Stomach (tissue), 4 donors: Measurements from ENCODE around the gene HK3.

ENCODE experiments used
- EP300 ChIP-seq: sonication (generic); formaldehyde crosslinking; IDR thresholded peaks from one replicate; pipeline ENCODE4 v1.6.1; 2017; ENCODE audit warnings: antibody characterized with exemption
- POLR2A ChIP-seq, 4 donors: fragments of 450-650 bp; IDR thresholded peaks; one replicate each; pipeline ENCODE4 v1.6.1; 2016; ENCODE audit warnings: antibody characterized with exemption in 4 of 4, control low read depth in 2 of 4, mild to moderate bottlenecking in 1 of 4, moderate library complexity in 1 of 4
- POLR2AphosphoS5 ChIP-seq, 3 donors: sonication (generic); formaldehyde crosslinking; IDR thresholded peaks; one replicate each; pipeline ENCODE4 v1.6.1; 2016; ENCODE audit warnings: antibody characterized with exemption in 3 of 3
- TF ChIP-seq, protein P1 (sequence below), 7 experiments: fragments of 450-650 bp in 4 of 7; fragments of 200-600 bp in 3 of 7; sonication (generic) in 3 of 7; IDR thresholded peaks; one replicate each; pipeline ENCODE4 v1.5.1; 2016 to 2019; ENCODE audit warnings: antibody characterized with exemption in 7 of 7, control low read depth in 2 of 7, mild to moderate bottlenecking in 1 of 7

GRCh38 chr5:176844706-176845391 is 54.3 kb downstream of the HK3 start:
- TF ChIP-seq, protein P1, sequence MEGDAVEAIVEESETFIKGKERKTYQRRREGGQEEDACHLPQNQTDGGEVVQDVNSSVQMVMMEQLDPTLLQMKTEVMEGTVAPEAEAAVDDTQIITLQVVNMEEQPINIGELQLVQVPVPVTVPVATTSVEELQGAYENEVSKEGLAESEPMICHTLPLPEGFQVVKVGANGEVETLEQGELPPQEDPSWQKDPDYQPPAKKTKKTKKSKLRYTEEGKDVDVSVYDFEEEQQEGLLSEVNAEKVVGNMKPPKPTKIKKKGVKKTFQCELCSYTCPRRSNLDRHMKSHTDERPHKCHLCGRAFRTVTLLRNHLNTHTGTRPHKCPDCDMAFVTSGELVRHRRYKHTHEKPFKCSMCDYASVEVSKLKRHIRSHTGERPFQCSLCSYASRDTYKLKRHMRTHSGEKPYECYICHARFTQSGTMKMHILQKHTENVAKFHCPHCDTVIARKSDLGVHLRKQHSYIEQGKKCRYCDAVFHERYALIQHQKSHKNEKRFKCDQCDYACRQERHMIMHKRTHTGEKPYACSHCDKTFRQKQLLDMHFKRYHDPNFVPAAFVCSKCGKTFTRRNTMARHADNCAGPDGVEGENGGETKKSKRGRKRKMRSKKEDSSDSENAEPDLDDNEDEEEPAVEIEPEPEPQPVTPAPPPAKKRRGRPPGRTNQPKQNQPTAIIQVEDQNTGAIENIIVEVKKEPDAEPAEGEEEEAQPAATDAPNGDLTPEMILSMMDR (IDR thresholded peaks at IDR 0.05) = no peak
- TF ChIP-seq POLR2A (IDR thresholded peaks at IDR 0.05) (no peak), EP300 (no peak), POLR2AphosphoS5 (IDR thresholded peaks at IDR 0.05) (no peak)
